Activated naive CD8-positive, alpha-beta T cell treated with anti-CD3 and anti-CD28 coated beads, Interleukin-2, amount 50 U/mL, for 16 hours (primary cell): ENCODE data around the gene FAM32A.

Experiments used
- DNase-seq: peaks from one replicate; pipeline ENCODE4 v3.0.0-alpha.2; 2020; ENCODE audit warnings: low read depth, low spot score

FAM32A gene

GRCh38 chr19:16225279-16226183, 40.3 kb downstream of the FAM32A start:
- no peak for DNase-seq

DNA sequence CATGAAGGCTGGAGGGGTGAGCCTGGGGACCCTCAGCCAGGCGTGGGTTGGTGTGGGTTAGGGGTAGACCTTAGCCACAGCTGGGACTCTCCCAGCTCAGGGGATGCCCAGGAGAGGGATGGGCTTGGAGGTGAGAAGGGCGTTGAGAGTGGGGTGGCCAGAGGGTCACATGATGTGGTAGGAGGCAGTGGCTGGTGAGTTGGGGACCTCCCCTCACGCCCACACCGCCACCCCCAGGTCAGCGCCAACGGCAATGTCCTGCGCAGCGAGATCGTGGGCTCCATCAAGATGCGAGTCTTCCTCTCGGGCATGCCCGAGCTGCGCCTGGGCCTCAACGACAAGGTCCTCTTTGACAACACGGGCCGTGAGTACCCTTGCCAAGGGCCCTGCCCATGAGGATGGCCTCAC, 41.0 kb downstream of the FAM32A start:
- no peak for DNase-seq

DNA sequence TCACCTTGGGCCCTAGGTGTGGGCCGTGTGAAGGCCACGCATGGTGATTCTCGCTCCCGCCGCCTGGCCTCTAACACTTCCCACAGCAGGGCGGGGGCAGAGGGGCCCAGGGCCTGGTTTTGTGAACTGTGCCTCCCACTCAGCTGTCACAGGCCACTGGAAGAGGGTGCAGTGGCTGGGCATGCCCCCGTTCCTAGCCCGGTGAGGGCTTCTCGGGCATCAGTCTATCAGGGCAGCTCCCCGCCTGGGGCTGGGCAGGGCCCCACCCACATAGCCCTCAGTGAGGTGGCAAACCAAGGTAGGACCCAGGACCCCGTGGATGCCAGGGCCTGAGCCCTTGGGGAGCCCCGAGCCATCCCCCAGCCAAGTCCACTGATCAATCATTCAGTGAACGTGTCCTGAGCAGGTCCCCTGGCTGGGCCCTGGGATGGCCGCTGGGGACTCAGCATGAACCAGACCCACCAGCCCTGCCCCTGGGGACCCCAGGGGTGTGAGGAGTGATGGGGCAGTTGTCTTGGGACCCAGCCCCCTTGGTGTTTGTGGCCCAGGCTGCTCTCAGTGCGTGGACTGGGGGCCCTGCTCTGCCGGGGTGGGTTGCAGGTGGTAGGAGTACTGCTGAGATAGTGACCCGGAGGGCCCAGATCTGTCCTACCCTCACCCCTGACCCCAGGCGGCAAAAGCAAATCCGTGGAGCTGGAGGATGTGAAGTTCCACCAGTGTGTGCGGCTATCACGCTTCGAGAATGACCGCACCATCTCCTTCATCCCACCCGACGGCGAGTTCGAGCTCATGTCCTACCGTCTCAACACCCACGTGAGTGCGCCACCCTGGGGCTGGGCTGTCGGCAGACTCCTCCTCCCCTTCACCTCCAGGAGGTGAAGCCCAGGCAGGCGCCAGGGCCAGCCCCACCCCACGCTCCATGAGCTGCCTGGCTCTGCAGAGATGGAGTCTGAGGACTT, 41.9 kb downstream of the FAM32A start:
- no peak for DNase-seq

DNA sequence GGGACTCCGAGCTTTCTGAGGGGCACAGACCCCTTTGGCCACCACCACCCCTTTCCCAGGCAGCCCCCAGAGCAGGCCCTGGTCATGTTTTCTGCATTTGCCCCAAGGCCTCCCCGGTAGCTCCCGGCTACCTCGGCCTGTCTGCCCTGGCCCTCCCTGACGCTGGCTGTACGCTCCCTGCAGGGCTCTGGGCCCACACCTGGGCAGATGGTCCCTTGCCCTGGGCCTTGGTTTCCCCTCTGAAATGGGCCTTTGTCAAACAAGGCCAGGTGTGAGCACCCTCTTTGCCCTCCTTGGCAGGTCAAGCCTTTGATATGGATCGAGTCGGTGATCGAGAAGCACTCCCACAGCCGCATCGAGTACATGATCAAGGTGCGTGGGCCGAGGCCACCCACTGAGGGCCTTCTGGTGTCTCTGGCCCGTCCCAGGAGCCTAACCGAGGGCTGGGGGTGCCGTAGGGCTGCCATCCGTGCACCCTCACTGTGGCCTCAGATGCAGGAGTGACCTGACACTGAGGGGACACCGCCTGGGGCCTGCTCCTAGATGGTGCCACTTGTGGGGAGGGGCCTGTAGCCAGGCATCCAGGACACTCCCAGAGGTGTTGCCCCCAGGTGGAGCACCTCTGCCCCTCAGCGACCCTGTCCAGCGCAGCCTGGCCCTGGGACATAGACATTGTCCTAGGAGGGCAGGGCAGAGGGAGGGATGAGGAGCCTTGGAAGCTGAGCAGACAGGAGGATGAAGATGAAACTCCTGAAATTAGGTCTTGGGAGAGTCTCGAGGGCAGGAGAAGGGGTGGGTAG, 42.8 kb downstream of the FAM32A start:
- DNase-seq, result no peak

- DNase-seq, result no peak
Observed at GRCh38 chr19:16228637-16229321, 43.6 kb downstream of the FAM32A start.

GRCh38 chr19:16229322-16229641, 44.1 kb downstream of the FAM32A start:
- no peak for DNase-seq

DNA sequence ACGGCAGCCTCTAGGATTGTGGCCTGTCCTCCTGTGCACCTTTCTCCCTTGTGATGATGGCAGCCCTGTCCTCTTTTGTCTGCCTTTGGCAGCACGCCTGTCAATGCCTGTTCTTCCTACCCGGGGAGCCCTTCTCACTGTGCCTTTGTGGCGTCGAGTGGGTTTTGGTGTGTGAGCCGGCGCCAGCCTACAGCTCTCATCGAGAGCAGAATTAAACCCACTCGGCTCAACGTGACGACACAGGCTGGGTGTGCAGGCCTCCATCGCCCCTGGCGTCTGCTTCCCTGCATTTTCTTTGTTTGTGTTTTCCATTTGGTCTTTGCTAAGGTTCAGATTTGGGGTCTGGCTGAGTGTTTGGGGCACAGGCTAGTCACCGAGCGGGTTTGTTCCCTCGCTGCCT, 46.9 kb downstream of the FAM32A start:
- DNase-seq, result no peak

- DNase-seq, result no peak
Observed at GRCh38 chr19:16232568-16232967, 47.4 kb downstream of the FAM32A start.

- DNase-seq, result no peak
Observed at GRCh38 chr19:16233081-16233776, 48.0 kb downstream of the FAM32A start.

DNA sequence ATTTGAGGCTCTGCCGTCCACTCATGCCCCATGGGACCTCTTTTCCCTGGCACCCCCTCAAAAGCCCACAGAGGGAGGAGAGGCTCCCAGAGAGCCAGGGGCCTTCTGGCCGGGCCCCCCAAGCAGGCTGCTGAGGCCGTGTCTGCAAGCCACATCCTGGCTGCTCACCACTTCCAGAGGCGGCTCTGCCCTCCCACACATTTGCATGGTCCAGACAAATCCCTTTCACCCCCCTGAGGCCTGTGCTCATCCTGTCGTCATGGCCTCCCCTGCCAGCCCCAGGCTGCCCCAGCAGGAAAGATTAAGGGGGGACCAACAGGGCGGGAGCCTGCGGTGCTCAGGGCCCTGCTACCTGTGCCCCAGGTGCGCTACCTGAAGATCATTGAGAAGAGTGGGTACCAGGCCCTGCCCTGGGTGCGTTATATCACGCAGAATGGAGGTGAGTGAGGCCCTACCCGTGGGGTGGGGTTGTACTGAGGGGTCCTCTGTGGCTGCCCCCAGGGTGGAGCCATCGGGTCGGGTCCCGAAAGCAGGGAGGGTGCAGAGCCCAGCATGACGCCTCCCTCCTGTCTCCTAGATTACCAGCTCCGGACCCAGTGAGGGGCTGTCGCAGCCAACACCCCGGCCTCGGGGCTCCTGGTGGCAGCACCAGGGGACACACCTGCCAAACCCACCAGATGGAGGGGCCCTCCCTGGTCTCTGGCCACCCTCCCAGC, 48.8 kb downstream of the FAM32A start:
- DNase-seq, result no peak

- DNase-seq, result no peak
Observed at GRCh38 chr19:16234552-16235445, 49.6 kb downstream of the FAM32A start.

DNA sequence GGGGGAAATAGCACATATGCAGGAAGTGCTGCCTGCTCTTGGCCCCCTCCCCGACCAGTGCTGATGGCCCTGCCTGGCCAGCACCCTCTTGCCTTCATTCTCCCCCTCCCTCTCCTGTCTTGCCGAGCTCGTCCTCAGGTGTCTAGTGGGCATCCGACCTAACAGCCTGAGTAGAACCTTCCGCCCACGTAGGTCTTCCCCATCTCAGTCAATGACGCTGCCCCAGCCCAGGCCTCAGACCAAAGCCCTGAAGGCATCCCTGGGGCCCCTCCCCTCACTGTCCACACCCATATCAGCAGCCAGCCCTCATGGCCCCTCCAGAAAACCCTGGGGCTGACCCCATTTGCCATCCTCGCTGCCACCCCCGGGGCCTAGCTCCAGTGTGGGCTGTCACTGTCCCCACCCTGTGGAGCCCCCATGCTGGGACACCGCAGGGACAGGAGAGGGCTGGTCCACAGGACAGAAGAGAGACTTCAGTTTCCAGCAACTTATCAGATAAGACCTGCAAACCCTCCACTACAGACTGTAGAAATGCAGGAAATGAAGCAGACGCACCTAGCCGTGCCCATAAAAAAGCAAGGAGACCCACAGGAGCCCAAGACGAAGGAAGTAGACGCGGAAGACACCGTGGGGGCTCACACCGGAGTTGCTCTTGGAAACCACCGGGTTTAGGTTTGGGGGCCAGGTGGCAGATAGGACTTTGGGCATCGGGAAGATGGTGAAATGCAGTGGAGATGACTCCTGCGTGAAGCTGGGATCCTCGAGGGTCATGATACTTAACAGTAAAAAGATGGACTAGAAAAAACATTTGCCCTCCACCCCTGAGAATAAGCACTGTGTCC, 50.8 kb downstream of the FAM32A start:
- no peak for DNase-seq
